ENCODE data around the gene BDKRB2. TPM values are rescaled to one million over a fixed set of nuclear protein-coding genes. Genes with fewer than 3 reads are reported as not detected.

The BDKRB2 gene
- total and polyA plus RNA-seq, 10 donors, result 0.02 to 0.57 (median 0.13) TPM; not detected in 3

GRCh38 chr14:96201965-96202364, 2.7 kb upstream of the BDKRB2 start:
- no peak overlapping the region for H3K27ac ChIP-seq
- H3K36me3 ChIP-seq, result no peaks in the 10 kb centered on the region
- H3K4me3 ChIP-seq, result no peak overlapping the region
- no peaks in the 10 kb centered on the region for H3K9me3 ChIP-seq
- TF ChIP-seq POLR2A (IDR thresholded peaks at IDR 0.05) (no peak), CTCF (IDR thresholded peaks at IDR 0.05 in 8 of 11, conservative IDR thresholded peaks at IDR 0.05 in 3 of 11) (no peak), POLR2AphosphoS5 (IDR thresholded peaks at IDR 0.05) (no peak)
- intact Hi-C loops (cut with DNase I; ENCODE audit: low total_unique reads), result no loop called here
- peaks cover 0 to 27% (median 9%) of the 10 kb centered on the region in 6 donors for H3K4me1 ChIP-seq
- H3K27me3 ChIP-seq (replicated peaks in 1 of 7), result peaks cover 0 to 69% (median 12%) of the 10 kb centered on the region in 7 donors
- peak; percentile 36 for DNase-seq
- WGBS, 5 donors, result 70 to 79% (median 71%) methylated on average over 7 to 10 of the region's 10 CpGs

- Histone ChIP-seq H3K9me3 (no peaks in the 10 kb centered on the region), H3K4me1 (peaks cover 0 to 27% (median 9%) of the 10 kb centered on the region in 6 donors), H3K36me3 (no peaks in the 10 kb centered on the region), H3K4me3 (no peak overlapping the region), H3K27me3 (replicated peaks in 1 of 7) (peaks cover 0 to 69% (median 12%) of the 10 kb centered on the region in 7 donors), H3K27ac (no peak overlapping the region)
- WGBS, 5 donors, result 84 to 95% (median 88%) methylated on average over 11 of the region's 11 CpGs
- no peak for TF ChIP-seq CTCF (IDR thresholded peaks at IDR 0.05 in 8 of 11, conservative IDR thresholded peaks at IDR 0.05 in 3 of 11)
- DNase-seq, result peak; percentile 31
- intact Hi-C loops (cut with DNase I; ENCODE audit: low total_unique reads), result no loop called here
Observed at GRCh38 chr14:96202441-96203094, 2.1 kb upstream of the BDKRB2 start.

- H3K4me3 ChIP-seq, result no peak overlapping the region
- H3K27ac ChIP-seq, result no peak overlapping the region
- intact Hi-C loops (cut with DNase I; ENCODE audit: low total_unique reads), result no loop called here
- no peaks in the 10 kb centered on the region for H3K9me3 ChIP-seq
- no peak for DNase-seq
- TF ChIP-seq CTCF (IDR thresholded peaks at IDR 0.05 in 8 of 11, conservative IDR thresholded peaks at IDR 0.05 in 3 of 11), result no peak
- no peak for TF ChIP-seq POLR2A (IDR thresholded peaks at IDR 0.05)
- TF ChIP-seq POLR2AphosphoS5 (IDR thresholded peaks at IDR 0.05), result no peak
- 87 to 94% (median 90%) methylated on average over 3 of the region's 3 CpGs for WGBS, 5 donors
- H3K4me1 ChIP-seq, result peaks cover 0 to 25% (median 7%) of the 10 kb centered on the region in 6 donors
- peaks cover 0 to 71% (median 12%) of the 10 kb centered on the region in 7 donors for H3K27me3 ChIP-seq (replicated peaks in 1 of 7)
- no peaks in the 10 kb centered on the region for H3K36me3 ChIP-seq
Observed at GRCh38 chr14:96203116-96203515, 1.5 kb upstream of the BDKRB2 start.

- Histone ChIP-seq H3K4me3 (no peak overlapping the region), H3K36me3 (no peaks in the 10 kb centered on the region), H3K27ac (no peak overlapping the region), H3K27me3 (replicated peaks in 1 of 7) (peaks cover 0 to 73% (median 12%) of the 10 kb centered on the region in 7 donors), H3K4me1 (peaks cover 0 to 20% (median 2%) of the 10 kb centered on the region in 6 donors), H3K9me3 (no peaks in the 10 kb centered on the region)
- intact Hi-C loops (cut with DNase I; ENCODE audit: low total_unique reads), result no loop called here
- WGBS, 5 donors, result 75 to 96% (median 85%) methylated on average over 1 of the region's 1 CpG
- DNase-seq, result peak; percentile 22
- no peak for TF ChIP-seq POLR2AphosphoS5 (IDR thresholded peaks at IDR 0.05)
Observed at GRCh38 chr14:96203635-96204034, 1.0 kb upstream of the BDKRB2 start.

All from spleen (tissue), 11 donors.